GM19025 (cell line): ENCODE results near the gene FIS1.
A peak's percentile ranks its signal among the peaks of the same experiment; 100 is the strongest.

ENCODE experiments used
- ATAC-seq: cut with Tn5 transposase; IDR thresholded peaks from one replicate; pipeline ENCODE4 v1.9.1; 2021; ENCODE audit warnings: mild to moderate bottlenecking, low read depth, moderate library complexity; ENCODE audit not compliant: unreplicated experiment

FIS1 gene

GRCh38 chr7:101235522-101235921 lies 9.4 kb downstream of the FIS1 start:
- no peak for ATAC-seq

- no peak for ATAC-seq
Measured at GRCh38 chr7:101235050-101235449, 9.8 kb downstream of the FIS1 start.

- ATAC-seq: no peak
Measured at GRCh38 chr7:101234636-101235035, 10.2 kb downstream of the FIS1 start.

- ATAC-seq: no peak
Measured at GRCh38 chr7:101233907-101234547, 10.9 kb downstream of the FIS1 start.

- ATAC-seq: no peak
Measured at GRCh38 chr7:101232141-101232850, 12.6 kb downstream of the FIS1 start.

- ATAC-seq: no peak
Measured at GRCh38 chr7:101231644-101232043, 13.2 kb downstream of the FIS1 start.

- no peak for ATAC-seq
Measured at GRCh38 chr7:101226721-101227120, 18.2 kb downstream of the FIS1 start.

GRCh38 chr7:101225650-101226049 lies 19.2 kb downstream of the FIS1 start:
- ATAC-seq: no peak

GRCh38 chr7:101223528-101223927 lies 21.4 kb downstream of the FIS1 start:
- no peak for ATAC-seq

- ATAC-seq: no peak
Measured at GRCh38 chr7:101222275-101222830, 22.5 kb downstream of the FIS1 start.

- ATAC-seq: no peak
Measured at GRCh38 chr7:101220295-101220694, 24.6 kb downstream of the FIS1 start.

- peak; percentile 7 for ATAC-seq
Measured at GRCh38 chr7:101218236-101219125, 26.4 kb downstream of the FIS1 start.

GRCh38 chr7:101217388-101218235 lies 27.3 kb downstream of the FIS1 start, which contains the start of the genes PLOD3 and ZNHIT1:
Gene PLOD3, minus strand, starts transcription at chr7:101217581. Its CDS starts 307 bp downstream, at chr7:101217274.
Gene ZNHIT1, plus strand, starts transcription at chr7:101218165. Its CDS starts 31 bp downstream, at chr7:101218196.
- ATAC-seq: peak; percentile 69

GRCh38 chr7:101216860-101217387 lies 28.0 kb downstream of the FIS1 start:
- ATAC-seq: peak; percentile 6

- ATAC-seq: no peak
Measured at GRCh38 chr7:101216001-101216859, 28.7 kb downstream of the FIS1 start.

- ATAC-seq: no peak
Measured at GRCh38 chr7:101212014-101212413, 32.9 kb downstream of the FIS1 start.

- ATAC-seq: no peak
Measured at GRCh38 chr7:101211501-101211900, 33.4 kb downstream of the FIS1 start.

- ATAC-seq: no peak
Measured at GRCh38 chr7:101210143-101210542, 34.7 kb downstream of the FIS1 start.

- ATAC-seq: no peak
Measured at GRCh38 chr7:101208794-101209193, 36.1 kb downstream of the FIS1 start.
